DOHH2 (cell line): ENCODE measurements around the gene TMEM154.

Experiments used
- H3F3A ChIP-seq: fragments of 200-600 bp; sonication (generic), shearing (Covaris generic); 2 replicates; pipeline ENCODE4 v1.6.0; 2016; ENCODE audit warnings: antibody characterized with exemption, mild to moderate bottlenecking; ENCODE audit not compliant: control insufficient read depth, insufficient read depth
- H3K27ac ChIP-seq: fragments of 200-600 bp; sonication (generic); 2 replicates; pipeline ENCODE4 v1.5.1; 2014; ENCODE audit warnings: low read depth, mild to moderate bottlenecking, low read length, moderate library complexity
- H3K27me3 ChIP-seq: fragments of 200-600 bp; sonication (generic); 2 replicates; pipeline ENCODE4 v1.6.1; 2014; ENCODE audit warnings: mild to moderate bottlenecking, low read length, mixed read lengths; ENCODE audit not compliant: control insufficient read depth
- H3K36me3 ChIP-seq: fragments of 200-600 bp; sonication (generic); 2 replicates; pipeline ENCODE4 v1.6.1; 2014; ENCODE audit warnings: mild to moderate bottlenecking, low read length, moderate library complexity, mixed read lengths; ENCODE audit not compliant: control insufficient read depth
- H3K4me1 ChIP-seq: fragments of 200-600 bp; sonication (generic); 2 replicates; pipeline ENCODE4 v1.6.1; 2014; ENCODE audit warnings: mild to moderate bottlenecking, low read length, mixed read lengths; ENCODE audit not compliant: control insufficient read depth
- H3K4me2 ChIP-seq: fragments of 200-600 bp; sonication (generic); 2 replicates; pipeline ENCODE4 v1.6.0; 2014; ENCODE audit warnings: mild to moderate bottlenecking, low read length, moderate library complexity
- H3K4me3 ChIP-seq: fragments of 200-600 bp; sonication (generic); 2 replicates; pipeline ENCODE4 v1.5.1; 2014; ENCODE audit warnings: mild to moderate bottlenecking, low read length, mixed read lengths
- H3K79me2 ChIP-seq: fragments of 200-600 bp; sonication (generic); 2 replicates; pipeline ENCODE4 v1.6.1; 2014; ENCODE audit warnings: mild to moderate bottlenecking, low read length, mixed read lengths; ENCODE audit not compliant: control insufficient read depth
- H3K9me2 ChIP-seq: fragments of 200-600 bp; sonication (generic); replicated peaks from 2 replicates; pipeline ENCODE4 v1.6.1; 2014; ENCODE audit warnings: mild to moderate bottlenecking, low read length, mixed read lengths; ENCODE audit not compliant: control insufficient read depth
- H3K9me3 ChIP-seq: fragments of 200-600 bp; sonication (generic); 2 replicates; pipeline ENCODE4 v1.6.1; 2014; ENCODE audit warnings: antibody characterized with exemption, low read length, mixed read lengths; ENCODE audit not compliant: control insufficient read depth, insufficient read depth
- H4K20me1 ChIP-seq: fragments of 200-600 bp; sonication (generic); 2 replicates; pipeline ENCODE4 v1.6.0; 2014; ENCODE audit warnings: low read depth, mild to moderate bottlenecking, antibody characterized with exemption, low read length, moderate library complexity; ENCODE audit not compliant: control insufficient read depth, insufficient read depth
- CTCF ChIP-seq: fragments of 200-600 bp; sonication (generic); IDR thresholded peaks from one replicate; pipeline ENCODE4 v1.5.1; 2014; ENCODE audit warnings: antibody characterized with exemption, mild to moderate bottlenecking, low read depth, low read length; ENCODE audit not compliant: poor library complexity, severe bottlenecking
- EZH2phosphoT487 ChIP-seq: fragments of 200-600 bp; sonication (generic); IDR thresholded peaks from 2 replicates; pipeline ENCODE4 v1.6.1; 2017; ENCODE audit warnings: borderline replicate concordance, mild to moderate bottlenecking, antibody characterized with exemption, low read length, moderate library complexity, mixed read lengths

TMEM154 gene

GRCh38 chr4:152606753-152607152 lies 73.0 kb downstream of the TMEM154 start:
- Histone ChIP-seq H3K27ac (no peak overlapping the region), H4K20me1 (no peaks in the 10 kb centered on the region), H3K9me2 (no peaks in the 10 kb centered on the region), H3K9me3 (no peaks in the 10 kb centered on the region), H3K4me1 (no peaks in the 10 kb centered on the region), H3K36me3 (no peaks in the 10 kb centered on the region), H3K27me3 (peaks cover 5% of the 10 kb centered on the region), H3K4me2 (no peak overlapping the region), H3K79me2 (no peaks in the 10 kb centered on the region), H3F3A (no peaks in the 10 kb centered on the region), H3K4me3 (no peak overlapping the region)
- TF ChIP-seq EZH2phosphoT487, result no peak
- TF ChIP-seq CTCF, result no peak

- TF ChIP-seq EZH2phosphoT487 (no peak), CTCF (no peak)
- peaks cover 5% of the 10 kb centered on the region for H3K27me3 ChIP-seq
- H3K4me2 ChIP-seq, result no peak overlapping the region
- H3K4me1 ChIP-seq, result no peaks in the 10 kb centered on the region
- H3F3A ChIP-seq, result no peaks in the 10 kb centered on the region
- no peaks in the 10 kb centered on the region for H3K9me3 ChIP-seq
- H3K36me3 ChIP-seq, result no peaks in the 10 kb centered on the region
- H3K79me2 ChIP-seq, result no peaks in the 10 kb centered on the region
- no peaks in the 10 kb centered on the region for H4K20me1 ChIP-seq
- H3K27ac ChIP-seq, result no peak overlapping the region
- H3K9me2 ChIP-seq, result no peaks in the 10 kb centered on the region
- H3K4me3 ChIP-seq, result no peak overlapping the region
Measured at GRCh38 chr4:152605641-152606335, 74.0 kb downstream of the TMEM154 start.

- no peaks in the 10 kb centered on the region for H3K36me3 ChIP-seq
- no peaks in the 10 kb centered on the region for H3K79me2 ChIP-seq
- peaks cover 5% of the 10 kb centered on the region for H3K27me3 ChIP-seq
- H3K27ac ChIP-seq, result no peak overlapping the region
- H3K9me2 ChIP-seq, result no peaks in the 10 kb centered on the region
- H3K9me3 ChIP-seq, result no peaks in the 10 kb centered on the region
- no peaks in the 10 kb centered on the region for H3K4me1 ChIP-seq
- no peaks in the 10 kb centered on the region for H4K20me1 ChIP-seq
- no peak overlapping the region for H3K4me3 ChIP-seq
- TF ChIP-seq CTCF (no peak), EZH2phosphoT487 (no peak)
- H3K4me2 ChIP-seq, result no peak overlapping the region
- H3F3A ChIP-seq, result no peaks in the 10 kb centered on the region
Measured at GRCh38 chr4:152605031-152605430, 74.8 kb downstream of the TMEM154 start.
